GM23338 (cell line): Measurements from ENCODE around the gene REEP5. TPM values are rescaled to one million over a fixed set of nuclear protein-coding genes. Genes with fewer than 3 reads are reported as not detected.

ENCODE experiments used
- ATAC-seq: fragments of 200-7000 bp; cut with Tn5 transposase; 3 replicates; pipeline ENCODE4 v1.9.1; 2020
- DNase-seq: peaks from one replicate; pipeline ENCODE4 v3.0.0-alpha.2; 2015; ENCODE audit warnings: low spot score
- H2AFZ ChIP-seq: fragments of 200-600 bp; sonication (generic); 2 replicates; pipeline ENCODE4 v1.8.0; 2016; ENCODE audit warnings: antibody characterized with exemption, mild to moderate bottlenecking, moderate library complexity
- H3F3A ChIP-seq: fragments of 200-600 bp; sonication (generic); replicated peaks from 2 replicates; pipeline ENCODE4 v1.8.0; 2017; ENCODE audit warnings: antibody characterized with exemption, mixed run types, low read depth
- H3K27ac ChIP-seq: fragments of 200-600 bp; sonication (generic); 2 replicates; pipeline ENCODE4 v1.6.1; 2016; ENCODE audit warnings: low read depth
- H3K27me3 ChIP-seq: fragments of 200-600 bp; sonication (generic); 2 replicates; pipeline ENCODE4 v1.8.0; 2016; ENCODE audit warnings: mild to moderate bottlenecking, mixed run types, moderate library complexity; ENCODE audit not compliant: insufficient read depth
- H3K36me3 ChIP-seq: fragments of 200-600 bp; sonication (generic); 2 replicates; pipeline ENCODE4 v1.8.0; 2016; ENCODE audit warnings: mild to moderate bottlenecking; ENCODE audit not compliant: insufficient read depth
- H3K4me1 ChIP-seq: fragments of 200-600 bp; sonication (generic); 2 replicates; pipeline ENCODE4 v1.8.0; 2016; ENCODE audit warnings: mild to moderate bottlenecking, moderate library complexity; ENCODE audit not compliant: insufficient read depth
- H3K4me2 ChIP-seq: fragments of 200-600 bp; sonication (generic); 2 replicates; pipeline ENCODE4 v1.7.1; 2017; ENCODE audit warnings: mixed run types
- H3K4me3 ChIP-seq: fragments of 200-600 bp; sonication (generic); 2 replicates; pipeline ENCODE4 v1.6.1; 2016; ENCODE audit warnings: mixed run types
- H3K79me2 ChIP-seq: fragments of 200-600 bp; sonication (generic); replicated peaks from 2 replicates; pipeline ENCODE4 v1.8.0; 2017; ENCODE audit warnings: mild to moderate bottlenecking; ENCODE audit not compliant: insufficient read depth
- H3K9me2 ChIP-seq: fragments of 200-600 bp; sonication (generic); 2 replicates; pipeline ENCODE4 v1.8.0; 2017; ENCODE audit not compliant: insufficient read depth
- H4K20me1 ChIP-seq: fragments of 200-600 bp; sonication (generic); replicated peaks from 2 replicates; pipeline ENCODE4 v1.8.0; 2017; ENCODE audit warnings: mild to moderate bottlenecking; ENCODE audit not compliant: insufficient read depth
- H3K27ac Mint-ChIP-seq: 2 replicates; pipeline ENCODE4 v1.8.0; 2020; ENCODE audit warnings: inconsistent platforms, mild to moderate bottlenecking, moderate library complexity, mixed read lengths
- H3K27me3 Mint-ChIP-seq: 3 replicates; pipeline ENCODE4 v1.8.0; 2022; ENCODE audit warnings: low read depth, mild to moderate bottlenecking, moderate library complexity, mixed read lengths, inconsistent platforms; ENCODE audit not compliant: insufficient read depth, poor library complexity
- H3K36me3 Mint-ChIP-seq: 3 replicates; pipeline ENCODE4 v1.8.0; 2021; ENCODE audit warnings: low read depth, mild to moderate bottlenecking, inconsistent platforms, moderate library complexity, mixed read lengths
- H3K4me1 Mint-ChIP-seq: 3 replicates; pipeline ENCODE4 v1.8.0; 2020; ENCODE audit warnings: mild to moderate bottlenecking, inconsistent platforms, mixed read lengths
- H3K4me3 Mint-ChIP-seq: 3 replicates; pipeline ENCODE4 v1.8.0; 2021; ENCODE audit warnings: moderate library complexity, mild to moderate bottlenecking, inconsistent platforms, mixed read lengths
- H3K9me3 Mint-ChIP-seq: 3 replicates; pipeline ENCODE4 v1.8.0; 2020; ENCODE audit warnings: moderate library complexity, mild to moderate bottlenecking, inconsistent platforms, mixed read lengths
- CREB1 ChIP-seq: fragments of 250-450 bp; sonication (Bioruptor Pico); IDR thresholded peaks from 2 replicates; pipeline ENCODE4 v1.5.0; 2020; ENCODE audit warnings: low read depth, mild to moderate bottlenecking, moderate library complexity
- CTCF ChIP-seq, 2 experiments: fragments of 200-600 bp in 1 of 2; sonication (generic) in 1 of 2; conservative IDR thresholded peaks; 2 replicates each; pipeline versions ENCODE4 v1.5.1 to v1.6.1; 2016 to 2017; ENCODE audit warnings: antibody characterized with exemption in 2 of 2, low read depth in 2 of 2, mild to moderate bottlenecking in 2 of 2, moderate library complexity in 1 of 2
- ETS1 ChIP-seq: IDR thresholded peaks from 2 replicates; pipeline ENCODE4 v1.6.1; 2016; ENCODE audit warnings: antibody characterized with exemption
- EZH2 ChIP-seq: fragments of 200-600 bp; sonication (generic); IDR thresholded peaks from one replicate; pipeline ENCODE4 v1.8.0; 2017; ENCODE audit warnings: antibody characterized with exemption, mild to moderate bottlenecking, low read depth; ENCODE audit not compliant: unreplicated experiment
- JUNB ChIP-seq: IDR thresholded peaks from one replicate; pipeline ENCODE4 v1.6.1; 2016; ENCODE audit warnings: antibody characterized with exemption; ENCODE audit not compliant: unreplicated experiment
- POLR2AphosphoS5 ChIP-seq: IDR thresholded peaks from 2 replicates; pipeline ENCODE4 v1.6.1; 2016; ENCODE audit warnings: antibody characterized with exemption, low read depth
- REST ChIP-seq: IDR thresholded peaks from one replicate; pipeline ENCODE4 v1.6.1; 2018; ENCODE audit warnings: antibody characterized with exemption; ENCODE audit not compliant: unreplicated experiment
- STAT1 ChIP-seq: IDR thresholded peaks from one replicate; pipeline ENCODE4 v1.6.1; 2016; ENCODE audit warnings: antibody characterized with exemption; ENCODE audit not compliant: unreplicated experiment
- ZNF331 ChIP-seq: fragments of 250-450 bp; sonication (Bioruptor Pico); IDR thresholded peaks from 2 replicates; pipeline ENCODE4 v1.5.0; 2020; ENCODE audit warnings: low read depth, mild to moderate bottlenecking, moderate library complexity
- ZNF462 ChIP-seq: fragments of 250-450 bp; sonication (Bioruptor Pico); IDR thresholded peaks from 2 replicates; pipeline ENCODE4 v1.5.0; 2020; ENCODE audit warnings: mild to moderate bottlenecking, moderate library complexity
- polyA plus RNA-seq: library from polyadenylated mRNA; unstranded; fragments of >200 nt; fragmentation: Nextera tagmentation; extraction: Ambion mirVana; gene quantifications from 2 replicates; pipeline ENCODE4 v1.2.1, GENCODE V29; 2016
- total RNA-seq: library from RNA; depleted of rRNA; stranded (reverse); fragments of >200 nt; shearing (Covaris generic); gene quantifications from 2 replicates; pipeline ENCODE4 v1.2.3, GENCODE V29; 2014

REEP5 gene
- total and polyA plus RNA-seq, 2 experiments from 2014 or later = 32.5 to 111 TPM

GRCh38 chr5:112915831-112916230 lies 6.2 kb downstream of the REEP5 start (continued):
- TF ChIP-seq ETS1 (no peak), ZNF331 (CRISPR knock-in tag) (no peak), EZH2 (no peak), REST (no peak), JUNB (no peak)

GRCh38 chr5:112914584-112914983 lies 7.4 kb downstream of the REEP5 start:
- no peaks in the 10 kb centered on the region for H3F3A ChIP-seq
- H3K4me1 Mint-ChIP-seq = 0 out of 3 replicates have a peak, but pooled peaks cover 3% of the 10 kb centered on the region
- no peaks in the 10 kb centered on the region for H3K9me2 ChIP-seq
- no peak overlapping the region for H3K4me2 ChIP-seq
- peaks cover 17% of the 10 kb centered on the region for H3K79me2 ChIP-seq
- no peaks in the 10 kb centered on the region for H3K9me3 Mint-ChIP-seq
- H3K4me3 ChIP-seq = no peak overlapping the region
- TF ChIP-seq ZNF462 = no peak
- TF ChIP-seq EZH2 = no peak
- TF ChIP-seq CREB1 (CRISPR knock-in tag) = no peak
- TF ChIP-seq CTCF (conservative IDR thresholded peaks at IDR 0.05; ENCODE audit: low read depth in 2 of 2) = no peak
- TF ChIP-seq JUNB = no peak
- no peak for TF ChIP-seq ZNF331 (CRISPR knock-in tag)
- TF ChIP-seq POLR2AphosphoS5 = no peak
- no peak for TF ChIP-seq STAT1
- no peak for TF ChIP-seq ETS1
- no peak for ATAC-seq
- peaks cover 44% of the 10 kb centered on the region for H3K36me3 Mint-ChIP-seq
- H3K36me3 ChIP-seq = peaks cover 10% of the 10 kb centered on the region; the same call in 1 of the 2 replicates
- no peaks in the 10 kb centered on the region for H3K4me1 ChIP-seq
- no peak overlapping the region for H3K27ac Mint-ChIP-seq
- no peaks in the 10 kb centered on the region for H3K27me3 ChIP-seq
- DNase-seq = no peak
- no peak overlapping the region for H3K27ac ChIP-seq
- H4K20me1 ChIP-seq = peaks cover 10% of the 10 kb centered on the region; the same call in 1 of the 2 replicates
- H3K27me3 Mint-ChIP-seq = peaks cover 2% of the 10 kb centered on the region
- no peak overlapping the region for H3K4me3 Mint-ChIP-seq
- no peak overlapping the region for H2AFZ ChIP-seq
